HepG2 (cell line): ENCODE results near the gene STK38L. TPM values are rescaled to one million over a fixed set of nuclear protein-coding genes. Genes with fewer than 3 reads are reported as not detected.

Experiments
- HNF4G ChIP-seq, 2 experiments: sonication (generic) in 1 of 2; formaldehyde crosslinking in 1 of 2; IDR thresholded peaks; 2 replicates each; pipeline versions ENCODE4 v1.4.0 to v1.6.1; 2011 to 2020; ENCODE audit warnings: borderline replicate concordance in 2 of 2, low read depth in 2 of 2, mild to moderate bottlenecking in 2 of 2, low read length in 1 of 2, missing genetic modification reagents in 1 of 2, moderate library complexity in 1 of 2
- NFE2L2 ChIP-seq: fragments of 150-350 bp; IDR thresholded peaks from 2 replicates; pipeline ENCODE4 v1.6.1; 2014; ENCODE audit warnings: low read length
- TAF1 ChIP-seq: sonication (generic); formaldehyde crosslinking; IDR thresholded peaks from 2 replicates; pipeline ENCODE4 v1.4.0; 2020; ENCODE audit warnings: missing genetic modification reagents
- ZFX ChIP-seq: sonication (generic); formaldehyde crosslinking; IDR thresholded peaks from 2 replicates; pipeline ENCODE4 v1.4.0; 2020; ENCODE audit warnings: mild to moderate bottlenecking, low read depth, missing genetic modification reagents, moderate library complexity
- ZNF260 ChIP-seq: sonication (generic); formaldehyde crosslinking; IDR thresholded peaks from 2 replicates; pipeline ENCODE4 v1.4.0; 2020; ENCODE audit warnings: missing genetic modification reagents, low read depth, mild to moderate bottlenecking, borderline replicate concordance
- ZNF552 ChIP-seq: sonication (generic); formaldehyde crosslinking; IDR thresholded peaks from 2 replicates; pipeline ENCODE4 v1.9.0; 2022; ENCODE audit warnings: missing genetic modification reagents, mild to moderate bottlenecking, borderline replicate concordance
- ZNF749 ChIP-seq: sonication (generic); formaldehyde crosslinking; IDR thresholded peaks from 2 replicates; pipeline ENCODE4 v1.8.0; 2022; ENCODE audit warnings: mild to moderate bottlenecking, missing genetic modification reagents, moderate library complexity, borderline replicate concordance
- polyA plus RNA-seq, 8 experiments: library from polyadenylated mRNA; depleted of rRNA in 3 of 8; stranded (reverse) in 7 of 8; unstranded in 1 of 8; fragments of >200 nt; fragmentation: Illumina TruSeq in 4 of 8; extraction: Trizol in 4 of 8; gene quantifications; 2 replicates each; pipeline versions ENCODE4 v1.2.1 to v1.2.3, GENCODE V29; 2011 to 2016; ENCODE audit warnings: low read depth in 4 of 8, missing spikeins in 1 of 8, mixed read lengths in 1 of 8; ENCODE audit not compliant: insufficient read depth in 1 of 8
- total RNA-seq, 5 experiments: library from RNA; depleted of rRNA; stranded (reverse); fragments of >200 nt; fragmentation: Illumina TruSeq; extraction: Trizol; gene quantifications; 2 replicates each; pipeline ENCODE4 v1.2.3, GENCODE V29; 2016; ENCODE audit warnings: low read depth in 1 of 5
- TF ChIP-seq, protein P1 (sequence below), 2 experiments: IDR thresholded peaks; 2 replicates each; pipeline ENCODE4 v1.6.1; 2011 to 2012; ENCODE audit warnings: low read length in 2 of 2, borderline replicate concordance in 1 of 2, low read depth in 1 of 2, mild to moderate bottlenecking in 1 of 2, moderate library complexity in 1 of 2
- TF ChIP-seq, protein P2 (sequence below), 2 experiments: fragments of 450-650 bp in 1 of 2; sonication (generic) in 1 of 2; formaldehyde crosslinking in 1 of 2; IDR thresholded peaks; 2 replicates each; pipeline versions ENCODE4 v1.6.1 to v1.8.0; 2016 to 2022; ENCODE audit warnings: antibody characterized with exemption in 1 of 2, mild to moderate bottlenecking in 1 of 2, missing genetic modification reagents in 1 of 2
- TF ChIP-seq, protein P3 (sequence below): sonication (generic); formaldehyde crosslinking; IDR thresholded peaks from 2 replicates; pipeline ENCODE4 v1.8.0; 2022; ENCODE audit warnings: missing genetic modification reagents, mild to moderate bottlenecking, moderate library complexity, borderline replicate concordance

The STK38L gene
- total and polyA plus RNA-seq, 2 of the 13 experiments (the other 11 are each of a cell fraction or from before 2014, with no cell fraction given) = 6.1 to 26.4 TPM

DNA sequence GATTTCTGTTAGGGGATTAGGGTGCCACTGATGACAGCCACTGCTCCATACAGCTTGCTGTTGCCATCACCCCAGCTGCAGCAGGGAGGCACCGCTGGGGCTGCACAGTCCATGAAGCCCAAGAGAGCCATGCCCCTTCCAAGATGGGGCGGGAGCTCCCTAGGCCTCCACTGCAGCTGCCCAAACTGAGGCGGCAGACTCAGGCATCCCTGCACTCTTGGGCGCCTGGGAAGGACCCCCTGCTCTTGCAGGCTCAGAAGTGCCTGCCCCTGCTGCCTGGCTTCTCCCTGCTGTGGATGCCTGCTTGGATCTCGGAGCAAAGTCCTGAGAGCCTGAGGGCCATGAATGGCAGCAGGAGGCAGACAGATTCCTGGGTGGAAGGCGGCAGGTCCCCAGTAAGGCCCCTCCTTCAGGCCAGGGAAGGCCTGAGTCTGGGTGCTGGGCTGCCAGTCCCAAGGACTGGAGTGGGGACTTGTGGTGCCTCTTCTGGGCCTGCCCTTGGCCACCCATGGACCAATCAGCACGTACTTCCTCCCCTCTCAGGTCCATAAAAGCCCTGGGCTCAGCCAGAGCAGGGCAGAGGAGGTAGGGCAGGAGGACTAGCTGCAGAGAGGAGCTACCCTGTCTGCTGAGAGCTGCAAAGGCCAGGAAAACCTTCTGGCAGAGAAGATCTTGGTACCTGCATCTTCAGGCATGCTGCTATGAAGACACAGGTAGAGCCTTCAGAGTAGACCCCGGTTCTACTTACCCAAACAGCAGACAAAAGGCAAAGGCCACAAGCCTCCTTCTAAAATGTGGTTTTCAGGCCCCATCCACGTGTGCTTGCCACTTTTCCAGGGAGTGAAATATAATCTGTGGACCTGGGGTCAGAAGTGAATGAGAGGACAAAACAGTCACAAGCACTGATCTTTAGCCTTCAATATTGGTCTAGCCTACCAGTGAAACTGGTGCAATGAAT lies 30.0 kb upstream of the STK38L start (continued):
- TF ChIP-seq, protein P1, sequence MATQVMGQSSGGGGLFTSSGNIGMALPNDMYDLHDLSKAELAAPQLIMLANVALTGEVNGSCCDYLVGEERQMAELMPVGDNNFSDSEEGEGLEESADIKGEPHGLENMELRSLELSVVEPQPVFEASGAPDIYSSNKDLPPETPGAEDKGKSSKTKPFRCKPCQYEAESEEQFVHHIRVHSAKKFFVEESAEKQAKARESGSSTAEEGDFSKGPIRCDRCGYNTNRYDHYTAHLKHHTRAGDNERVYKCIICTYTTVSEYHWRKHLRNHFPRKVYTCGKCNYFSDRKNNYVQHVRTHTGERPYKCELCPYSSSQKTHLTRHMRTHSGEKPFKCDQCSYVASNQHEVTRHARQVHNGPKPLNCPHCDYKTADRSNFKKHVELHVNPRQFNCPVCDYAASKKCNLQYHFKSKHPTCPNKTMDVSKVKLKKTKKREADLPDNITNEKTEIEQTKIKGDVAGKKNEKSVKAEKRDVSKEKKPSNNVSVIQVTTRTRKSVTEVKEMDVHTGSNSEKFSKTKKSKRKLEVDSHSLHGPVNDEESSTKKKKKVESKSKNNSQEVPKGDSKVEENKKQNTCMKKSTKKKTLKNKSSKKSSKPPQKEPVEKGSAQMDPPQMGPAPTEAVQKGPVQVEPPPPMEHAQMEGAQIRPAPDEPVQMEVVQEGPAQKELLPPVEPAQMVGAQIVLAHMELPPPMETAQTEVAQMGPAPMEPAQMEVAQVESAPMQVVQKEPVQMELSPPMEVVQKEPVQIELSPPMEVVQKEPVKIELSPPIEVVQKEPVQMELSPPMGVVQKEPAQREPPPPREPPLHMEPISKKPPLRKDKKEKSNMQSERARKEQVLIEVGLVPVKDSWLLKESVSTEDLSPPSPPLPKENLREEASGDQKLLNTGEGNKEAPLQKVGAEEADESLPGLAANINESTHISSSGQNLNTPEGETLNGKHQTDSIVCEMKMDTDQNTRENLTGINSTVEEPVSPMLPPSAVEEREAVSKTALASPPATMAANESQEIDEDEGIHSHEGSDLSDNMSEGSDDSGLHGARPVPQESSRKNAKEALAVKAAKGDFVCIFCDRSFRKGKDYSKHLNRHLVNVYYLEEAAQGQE (IDR thresholded peaks at IDR 0.05; ENCODE audit: borderline replicate concordance in 1 of 2, low read depth in 1 of 2, low read length in 2 of 2) = peak in 1 of 2 experiments; percentile 32; a peak in 1 of 4 replicates
- TF ChIP-seq ZNF260 (no peak), TAF1 (CRISPR knock-in tag) (peak; percentile 87), HNF4G (IDR thresholded peaks at IDR 0.05; ENCODE audit: borderline replicate concordance, low read depth, low read length) (peak; percentile 59; the same call in 1 of the 2 replicates), HNF4G (CRISPR knock-in tag; IDR thresholded peaks at IDR 0.05; ENCODE audit: borderline replicate concordance, low read depth) (no peak; the same call in none of the 2 replicates), ZNF552 (no peak), ZNF749 (CRISPR knock-in tag) (no peak), ZFX (peak; percentile 98), NFE2L2 (no peak)
- TF ChIP-seq, protein P2, sequence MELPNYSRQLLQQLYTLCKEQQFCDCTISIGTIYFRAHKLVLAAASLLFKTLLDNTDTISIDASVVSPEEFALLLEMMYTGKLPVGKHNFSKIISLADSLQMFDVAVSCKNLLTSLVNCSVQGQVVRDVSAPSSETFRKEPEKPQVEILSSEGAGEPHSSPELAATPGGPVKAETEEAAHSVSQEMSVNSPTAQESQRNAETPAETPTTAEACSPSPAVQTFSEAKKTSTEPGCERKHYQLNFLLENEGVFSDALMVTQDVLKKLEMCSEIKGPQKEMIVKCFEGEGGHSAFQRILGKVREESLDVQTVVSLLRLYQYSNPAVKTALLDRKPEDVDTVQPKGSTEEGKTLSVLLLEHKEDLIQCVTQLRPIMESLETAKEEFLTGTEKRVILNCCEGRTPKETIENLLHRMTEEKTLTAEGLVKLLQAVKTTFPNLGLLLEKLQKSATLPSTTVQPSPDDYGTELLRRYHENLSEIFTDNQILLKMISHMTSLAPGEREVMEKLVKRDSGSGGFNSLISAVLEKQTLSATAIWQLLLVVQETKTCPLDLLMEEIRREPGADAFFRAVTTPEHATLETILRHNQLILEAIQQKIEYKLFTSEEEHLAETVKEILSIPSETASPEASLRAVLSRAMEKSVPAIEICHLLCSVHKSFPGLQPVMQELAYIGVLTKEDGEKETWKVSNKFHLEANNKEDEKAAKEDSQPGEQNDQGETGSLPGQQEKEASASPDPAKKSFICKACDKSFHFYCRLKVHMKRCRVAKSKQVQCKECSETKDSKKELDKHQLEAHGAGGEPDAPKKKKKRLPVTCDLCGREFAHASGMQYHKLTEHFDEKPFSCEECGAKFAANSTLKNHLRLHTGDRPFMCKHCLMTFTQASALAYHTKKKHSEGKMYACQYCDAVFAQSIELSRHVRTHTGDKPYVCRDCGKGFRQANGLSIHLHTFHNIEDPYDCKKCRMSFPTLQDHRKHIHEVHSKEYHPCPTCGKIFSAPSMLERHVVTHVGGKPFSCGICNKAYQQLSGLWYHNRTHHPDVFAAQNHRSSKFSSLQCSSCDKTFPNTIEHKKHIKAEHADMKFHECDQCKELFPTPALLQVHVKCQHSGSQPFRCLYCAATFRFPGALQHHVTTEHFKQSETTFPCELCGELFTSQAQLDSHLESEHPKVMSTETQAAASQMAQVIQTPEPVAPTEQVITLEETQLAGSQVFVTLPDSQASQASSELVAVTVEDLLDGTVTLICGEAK (IDR thresholded peaks at IDR 0.05) = no peak
- TF ChIP-seq, protein P2 (CRISPR knock-in tag; IDR thresholded peaks at IDR 0.05) = peak; percentile 77
- TF ChIP-seq, protein P3, sequence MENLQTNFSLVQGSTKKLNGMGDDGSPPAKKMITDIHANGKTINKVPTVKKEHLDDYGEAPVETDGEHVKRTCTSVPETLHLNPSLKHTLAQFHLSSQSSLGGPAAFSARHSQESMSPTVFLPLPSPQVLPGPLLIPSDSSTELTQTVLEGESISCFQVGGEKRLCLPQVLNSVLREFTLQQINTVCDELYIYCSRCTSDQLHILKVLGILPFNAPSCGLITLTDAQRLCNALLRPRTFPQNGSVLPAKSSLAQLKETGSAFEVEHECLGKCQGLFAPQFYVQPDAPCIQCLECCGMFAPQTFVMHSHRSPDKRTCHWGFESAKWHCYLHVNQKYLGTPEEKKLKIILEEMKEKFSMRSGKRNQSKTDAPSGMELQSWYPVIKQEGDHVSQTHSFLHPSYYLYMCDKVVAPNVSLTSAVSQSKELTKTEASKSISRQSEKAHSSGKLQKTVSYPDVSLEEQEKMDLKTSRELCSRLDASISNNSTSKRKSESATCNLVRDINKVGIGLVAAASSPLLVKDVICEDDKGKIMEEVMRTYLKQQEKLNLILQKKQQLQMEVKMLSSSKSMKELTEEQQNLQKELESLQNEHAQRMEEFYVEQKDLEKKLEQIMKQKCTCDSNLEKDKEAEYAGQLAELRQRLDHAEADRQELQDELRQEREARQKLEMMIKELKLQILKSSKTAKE (CRISPR knock-in tag) = no peak
